Measurements from ENCODE around the gene NANOG.
"Not testable (repeated sequence)": the region's sequence is repeated elsewhere in the genome, so short reads cannot be mapped to it uniquely, and the experiment has no call there.

NANOG gene

DNA sequence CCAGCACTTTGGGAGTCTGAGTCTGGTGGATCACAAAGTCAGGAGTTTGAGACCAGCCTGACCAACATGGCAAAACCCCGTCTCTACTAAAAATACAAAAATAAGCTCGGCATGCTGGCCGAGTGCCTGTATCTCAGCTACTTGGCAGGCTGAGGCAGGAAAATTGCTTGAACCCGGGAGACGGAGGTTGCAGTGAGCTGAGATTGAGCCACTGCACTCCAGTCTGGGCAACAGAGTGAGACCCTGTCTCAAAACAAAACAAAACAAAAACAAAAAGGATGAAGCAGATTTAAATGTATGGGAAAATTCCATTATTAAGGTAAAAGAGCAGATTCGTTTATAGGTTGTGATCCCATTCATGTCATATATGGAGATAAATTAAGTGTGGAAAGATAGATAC lies 17.1 kb downstream of the NANOG start:
- DNase-seq (ENCODE audit: low read depth), result not testable (repeated sequence)

DNA sequence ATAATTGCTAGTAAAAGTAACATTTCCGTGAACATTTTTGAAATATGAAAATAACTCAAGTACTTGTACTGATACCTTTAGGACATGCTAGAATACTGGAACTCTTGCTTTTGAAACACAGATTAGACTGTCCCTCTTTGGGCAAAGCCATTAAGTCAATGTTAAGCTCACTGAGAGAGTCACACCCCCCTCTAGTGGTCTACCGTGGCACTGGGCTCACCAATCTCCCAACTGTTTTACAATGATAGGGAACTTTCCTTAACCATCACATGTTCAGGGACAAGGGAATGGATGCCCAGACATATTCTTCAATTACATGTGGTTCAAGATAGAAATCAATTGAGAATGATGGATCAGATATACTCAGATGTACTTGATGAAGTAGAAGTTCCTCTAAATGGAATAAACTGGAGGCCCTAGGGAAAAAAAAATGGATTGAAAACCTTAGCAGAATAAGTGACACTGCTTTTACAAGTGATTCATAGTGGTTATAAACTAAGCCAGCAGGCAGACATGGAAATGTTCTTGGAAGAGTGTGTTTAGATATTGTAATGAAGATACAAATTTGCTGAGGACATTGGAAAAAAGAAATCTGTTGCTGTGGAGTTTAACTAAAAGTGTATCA lies 17.8 kb downstream of the NANOG start:
- peak; percentile 51 for DNase-seq (ENCODE audit: low read depth)

DNA sequence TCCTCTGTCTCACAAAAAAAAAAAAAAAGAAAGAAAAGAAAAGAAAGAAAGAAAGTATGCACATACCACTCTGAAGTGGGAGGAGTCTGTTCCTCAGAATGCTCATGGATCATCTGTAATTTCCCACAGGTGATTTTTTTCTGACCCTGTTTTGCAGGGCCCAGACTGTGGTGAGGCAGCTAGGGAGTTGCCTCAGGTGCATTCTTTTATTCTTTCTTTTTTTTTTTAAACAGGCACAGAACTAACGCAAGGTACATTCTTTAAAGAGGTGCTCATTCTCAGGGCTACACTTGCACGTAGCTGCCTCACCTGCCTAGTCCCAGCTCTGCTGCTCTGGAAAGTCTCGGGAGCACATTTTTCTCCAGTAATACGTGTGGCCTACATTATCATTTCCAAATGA lies 36.6 kb downstream of the NANOG start:
- DNase-seq (ENCODE audit: low read depth), result not testable (repeated sequence)

DNA sequence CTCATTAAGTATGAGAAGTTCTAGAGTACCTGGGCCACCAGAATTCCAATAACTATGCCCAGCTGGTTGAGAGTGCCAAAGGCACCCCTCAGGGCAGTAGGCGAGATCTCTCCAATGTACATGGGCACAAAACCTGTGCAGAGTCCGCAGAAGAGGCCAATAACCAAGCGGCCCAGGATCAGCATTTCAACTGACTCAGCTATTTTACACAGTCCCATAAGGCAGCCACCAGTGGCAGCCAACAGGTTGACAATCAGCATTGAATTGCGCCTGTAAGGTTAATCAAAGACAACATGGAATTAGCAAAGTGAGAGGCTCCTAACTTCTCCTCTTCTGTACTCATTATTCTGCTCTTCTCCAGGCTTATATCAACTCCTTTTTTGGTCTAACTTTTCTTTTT lies 40.5 kb downstream of the NANOG start:
- DNase-seq (ENCODE audit: low read depth), result not testable (repeated sequence)

DNA sequence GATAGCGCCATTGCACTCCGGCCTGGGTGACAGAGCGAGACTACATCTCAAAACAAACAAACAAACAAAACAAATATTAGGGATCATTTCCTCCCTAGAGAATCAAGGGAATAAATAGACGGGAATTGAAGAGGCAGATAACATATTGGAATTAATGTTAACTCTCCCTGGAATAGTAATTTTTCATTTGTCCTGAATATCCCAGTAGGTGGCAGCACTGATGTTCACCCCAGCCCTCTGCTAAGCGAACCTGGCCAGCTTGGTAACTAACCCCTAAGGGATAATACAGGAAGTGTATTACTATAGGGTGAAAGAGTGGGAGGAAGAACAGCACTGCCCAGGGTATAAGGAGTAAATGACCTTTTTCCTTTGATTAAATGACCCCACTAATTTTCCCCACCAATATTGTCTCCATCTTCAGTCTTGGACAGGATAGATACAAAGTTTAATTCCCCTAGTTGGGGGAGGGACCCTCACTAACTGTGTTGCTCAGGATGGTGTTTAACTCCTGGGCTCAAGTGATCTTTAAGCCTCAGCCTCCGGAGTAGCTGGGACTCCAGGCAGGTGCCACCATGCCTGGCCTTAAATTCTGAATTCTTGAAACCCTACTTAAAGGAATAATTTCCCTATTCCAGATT lies 43.0 kb downstream of the NANOG start:
- peak; percentile 49 for DNase-seq (ENCODE audit: low read depth)

DNA sequence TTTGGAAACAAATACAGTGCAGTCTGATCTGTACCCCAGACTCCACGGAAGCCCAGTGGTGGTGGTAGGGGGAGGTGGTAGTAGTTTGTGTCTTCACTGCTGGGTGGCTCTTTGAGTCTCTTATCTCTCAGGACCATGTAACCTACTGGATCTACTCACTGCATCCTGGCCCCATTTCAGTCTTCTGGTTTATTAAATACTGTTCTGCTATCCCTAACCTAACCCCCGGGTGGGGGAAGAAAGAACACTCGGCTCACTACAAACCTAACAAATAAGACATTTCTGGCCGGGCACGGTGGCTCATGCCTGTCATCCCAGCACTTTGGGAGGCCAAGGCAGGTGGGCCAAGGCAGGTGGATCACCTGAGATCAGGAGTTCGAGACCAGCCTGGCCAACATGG lies 44.0 kb downstream of the NANOG start:
- not testable (repeated sequence) for DNase-seq (ENCODE audit: low read depth)

DNA sequence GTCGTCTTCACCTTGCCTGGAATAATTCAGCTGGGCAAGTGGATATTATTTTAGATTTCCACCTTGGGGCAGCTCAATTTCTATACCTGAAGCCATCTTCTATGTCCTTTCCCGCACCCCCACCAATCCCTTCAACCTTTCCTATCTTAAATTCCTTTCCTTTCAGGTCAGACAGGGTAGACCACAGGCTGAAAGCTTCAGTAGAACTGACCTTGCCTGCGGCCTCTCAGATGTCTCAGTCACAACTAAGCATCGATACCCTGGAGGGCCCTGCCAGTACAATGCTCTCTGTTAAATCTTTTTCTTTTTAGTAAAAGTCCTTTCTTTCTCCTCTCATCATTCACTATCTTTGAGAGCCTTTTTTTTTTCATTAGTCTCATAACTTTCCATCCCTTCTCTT lies 44.6 kb downstream of the NANOG start:
- peak; percentile 18 for DNase-seq (ENCODE audit: low read depth)

DNA sequence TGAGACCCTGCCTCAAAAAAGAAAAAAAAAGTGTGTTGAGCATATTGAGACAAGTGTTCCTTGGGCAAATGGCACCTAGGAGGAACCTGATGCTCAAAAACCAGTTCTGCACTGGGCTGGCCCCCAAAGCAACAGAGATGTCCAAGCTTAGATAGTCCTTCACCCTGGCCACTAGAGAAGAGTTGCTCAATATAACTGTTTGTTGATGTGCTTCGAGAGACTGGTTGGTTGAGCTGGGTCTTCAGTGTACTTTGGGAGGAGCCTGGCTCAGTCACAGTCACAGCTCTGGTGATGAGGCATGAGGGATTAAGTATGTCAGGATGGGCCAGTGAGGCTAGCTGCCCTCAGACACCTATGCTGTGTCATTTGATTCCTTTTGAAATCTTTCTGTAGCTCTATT lies 45.5 kb downstream of the NANOG start:
- peak; percentile 7 for DNase-seq (ENCODE audit: low read depth)

DNA sequence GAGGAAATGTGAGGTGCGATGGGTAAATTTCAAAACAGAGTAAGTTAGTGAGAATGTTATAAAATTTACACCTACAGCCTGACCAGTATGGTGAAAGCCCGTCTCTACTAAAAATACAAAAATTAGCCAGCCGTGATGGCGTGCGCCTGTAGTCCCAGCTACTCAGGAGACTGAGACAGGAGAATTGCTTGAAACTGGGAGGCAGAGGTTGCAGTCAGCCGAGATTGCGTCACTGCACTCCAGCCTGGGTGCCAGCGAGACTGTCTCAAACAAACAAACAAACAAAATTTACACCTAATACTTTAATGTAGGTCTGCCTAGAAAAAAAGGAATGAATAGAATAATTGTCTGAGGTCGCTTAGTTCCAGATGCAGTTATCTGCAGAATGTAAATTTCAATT lies 45.9 kb downstream of the NANOG start:
- no peak for DNase-seq (ENCODE audit: low read depth)

DNA sequence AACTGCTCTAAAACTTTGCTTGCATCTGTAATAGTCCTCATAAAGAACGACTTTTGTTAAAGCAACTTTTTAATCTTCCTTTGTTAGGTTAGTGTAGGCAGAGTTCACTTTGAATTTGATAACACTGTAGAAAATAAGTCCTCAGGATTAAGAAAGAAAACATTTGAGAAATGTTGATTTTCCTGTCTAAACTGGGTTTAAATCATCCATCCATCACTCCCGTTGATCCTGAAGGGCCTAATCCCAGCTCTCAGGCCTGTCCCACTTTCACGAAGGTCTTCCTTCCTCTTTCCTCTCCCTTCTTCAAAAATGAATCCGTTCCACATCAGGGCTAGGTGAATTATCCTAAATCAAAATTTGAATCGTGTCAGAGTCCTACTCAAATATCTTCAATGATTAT lies 46.6 kb downstream of the NANOG start:
- no peak for DNase-seq (ENCODE audit: low read depth)

DNA sequence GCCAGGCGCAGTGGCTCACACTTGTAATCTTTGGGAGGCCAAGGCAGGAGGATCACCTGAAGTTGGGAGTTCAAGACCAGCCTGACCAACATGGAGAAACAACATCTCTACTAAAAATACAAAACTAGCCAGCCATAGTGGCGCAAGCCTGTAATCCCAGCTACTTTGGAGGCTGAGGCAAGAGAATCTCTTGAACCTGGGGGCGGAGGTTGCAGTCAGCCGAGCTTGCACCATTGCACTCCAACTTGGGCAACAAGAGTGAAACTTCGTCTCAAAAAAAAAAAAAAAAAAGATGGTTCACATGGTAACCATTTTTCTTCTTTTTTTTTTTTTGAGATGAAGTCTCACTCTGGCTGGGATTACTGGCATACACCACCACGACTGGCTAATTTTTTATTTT lies 48.2 kb downstream of the NANOG start:
- no peak for DNase-seq (ENCODE audit: low read depth)

DNA sequence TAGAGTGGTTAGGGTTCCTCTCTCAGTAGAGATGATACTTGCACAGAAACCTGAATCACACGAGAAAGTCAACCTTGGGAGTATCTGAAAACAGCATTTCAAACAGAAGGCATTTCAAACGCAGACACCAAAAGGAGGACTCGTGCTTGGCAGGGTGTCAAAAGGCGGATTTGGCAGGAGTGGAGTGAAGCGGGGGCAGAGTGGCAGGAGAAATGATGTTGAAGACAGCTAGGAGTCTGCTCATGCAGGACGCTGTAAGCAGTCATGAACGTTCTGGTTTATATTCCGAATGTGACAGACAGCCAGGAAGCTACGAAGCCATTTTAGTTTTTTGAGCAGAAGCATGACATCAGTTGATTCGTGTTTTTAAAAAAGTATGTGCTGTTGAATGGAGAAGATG lies 50.0 kb downstream of the NANOG start:
- peak; percentile 45 for DNase-seq (ENCODE audit: low read depth)

DNA sequence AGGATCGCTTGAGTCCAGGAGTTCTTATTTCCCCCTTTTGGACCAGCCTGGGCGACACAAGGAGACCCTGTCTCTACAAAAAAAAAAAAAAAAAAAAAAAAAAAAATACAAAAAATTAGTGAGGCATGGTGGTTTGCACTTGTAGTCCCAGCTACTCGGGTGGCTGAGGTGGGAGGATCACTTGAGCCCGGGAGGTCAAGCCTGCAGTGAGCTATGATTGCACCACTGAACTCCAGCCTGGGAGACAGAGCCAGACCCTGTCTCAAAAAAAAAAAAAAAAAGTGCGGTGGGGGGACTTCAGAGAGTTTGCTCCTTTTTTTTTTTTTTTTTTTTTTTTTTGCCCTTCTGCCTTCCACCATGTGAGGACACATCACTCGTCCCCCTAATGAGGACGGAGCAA lies 50.6 kb downstream of the NANOG start:
- DNase-seq (ENCODE audit: low read depth), result not testable (repeated sequence)

DNA sequence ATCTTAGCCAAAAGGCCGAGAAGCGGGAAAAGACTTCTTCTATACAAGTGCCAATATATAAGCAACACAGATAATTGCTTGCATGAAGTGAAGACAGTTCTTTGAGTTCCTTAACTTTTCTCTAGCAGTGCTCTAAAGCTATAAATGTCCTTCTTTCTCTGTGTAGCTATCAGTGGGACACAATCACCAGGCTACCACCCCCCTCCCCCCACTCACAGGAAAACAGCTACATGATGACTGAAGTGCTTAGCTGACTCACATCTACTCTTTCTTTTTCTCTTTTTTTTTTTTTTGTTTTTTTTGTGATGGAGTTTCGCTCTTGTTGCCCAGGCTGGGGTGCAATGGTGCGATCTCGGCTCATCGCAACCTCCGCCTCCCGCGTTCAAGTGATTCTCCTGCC lies 53.2 kb downstream of the NANOG start:
- not testable (repeated sequence) for DNase-seq (ENCODE audit: low read depth)

DNA sequence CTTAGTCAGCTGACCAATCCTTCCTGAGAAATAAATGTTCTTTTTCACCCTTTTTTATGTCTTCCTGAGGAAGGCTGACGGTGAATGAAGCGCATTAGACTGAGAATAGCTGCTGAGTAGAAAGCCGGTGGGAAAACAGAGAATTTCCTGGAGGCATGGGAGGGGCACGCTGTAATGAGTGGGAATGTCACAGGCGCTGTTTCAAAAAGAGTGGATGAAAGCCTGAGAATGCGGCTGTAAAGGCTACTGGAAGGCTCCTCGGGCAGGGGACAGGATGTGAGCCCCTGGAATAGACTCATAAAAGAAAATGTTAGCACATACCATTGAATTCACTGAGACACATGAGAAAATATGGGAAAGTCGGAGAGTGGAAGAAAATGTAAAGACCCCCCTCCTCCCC lies 53.9 kb downstream of the NANOG start:
- DNase-seq (ENCODE audit: low read depth), result not testable (repeated sequence)

DNA sequence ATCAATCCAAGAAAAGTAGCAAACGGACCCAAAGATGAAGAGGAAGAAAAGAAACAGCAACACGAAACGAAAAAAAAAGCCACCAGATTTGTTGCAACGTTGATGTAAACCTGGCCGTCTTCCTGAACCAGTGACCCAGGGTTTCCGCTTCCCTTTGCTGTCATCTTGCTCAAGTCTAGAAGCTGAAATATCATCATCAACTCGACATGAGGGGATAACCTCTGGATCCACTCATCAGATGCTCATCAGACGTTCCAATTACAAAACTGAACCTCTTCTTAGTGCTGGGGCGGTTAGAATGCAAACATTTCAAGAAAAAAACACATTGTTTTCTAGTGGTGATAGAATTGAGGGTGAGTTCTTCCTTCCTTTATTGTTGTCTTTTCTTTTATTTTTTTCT lies 54.4 kb downstream of the NANOG start:
- DNase-seq (ENCODE audit: low read depth), result peak; percentile 12

DNA sequence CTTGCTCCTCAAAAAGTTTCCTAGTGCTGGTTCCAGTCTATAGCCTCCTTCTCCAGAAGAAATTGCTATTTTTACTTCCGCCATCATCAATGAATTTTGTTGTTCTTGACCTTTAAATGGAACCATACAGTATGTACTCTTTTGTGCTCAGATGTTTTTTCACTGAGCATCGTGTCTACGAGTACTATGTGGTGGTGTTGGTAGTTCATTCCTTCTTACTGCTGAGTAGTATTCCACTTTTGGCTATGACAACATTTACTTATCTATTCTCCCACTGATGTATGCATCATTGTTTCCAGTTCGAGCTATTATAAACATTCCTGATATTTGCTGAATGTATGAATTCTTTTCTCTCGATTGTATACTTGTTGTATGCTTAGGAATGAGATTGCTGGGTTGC lies 54.9 kb downstream of the NANOG start:
- no peak for DNase-seq (ENCODE audit: low read depth)

DNA sequence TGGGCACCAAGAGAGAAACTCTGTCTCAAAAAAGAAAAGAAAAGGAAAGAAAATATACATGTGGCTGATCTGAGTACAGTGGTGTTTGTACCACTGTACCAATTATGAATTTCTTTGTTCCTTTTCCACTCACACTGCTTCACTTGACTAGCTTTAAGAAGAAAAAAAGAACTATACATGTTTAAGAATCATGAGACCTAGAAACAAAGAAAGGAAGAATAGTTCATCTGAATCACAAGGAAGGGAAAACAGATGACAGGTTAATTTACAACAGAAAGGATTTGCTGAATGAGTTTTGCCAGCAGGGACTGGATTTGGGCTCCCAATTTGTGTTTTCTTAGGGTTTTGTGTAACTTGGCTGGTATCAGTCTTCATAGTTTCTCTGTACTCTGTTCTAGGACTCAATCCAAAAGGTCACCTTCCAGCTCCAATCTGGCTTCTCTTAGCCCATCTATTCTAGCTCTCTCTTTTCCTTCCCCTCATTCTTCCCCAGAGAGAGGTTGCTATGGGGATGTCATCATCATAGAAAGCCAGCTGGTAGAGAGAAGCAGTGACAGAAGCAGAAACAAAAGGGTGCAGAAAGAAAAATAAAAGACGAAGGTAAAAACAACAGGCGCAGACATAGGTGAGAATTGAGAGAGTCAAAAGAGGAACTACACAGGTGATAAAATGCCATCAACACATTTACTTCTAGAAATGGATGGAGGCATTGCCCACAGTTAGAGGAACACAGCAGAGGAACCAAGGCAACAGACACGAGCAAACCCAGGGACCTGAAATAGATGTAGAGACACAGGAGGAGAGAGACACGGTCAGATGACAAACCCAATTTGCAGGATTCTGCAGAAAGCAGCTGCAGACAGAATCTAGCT lies 58.3 kb downstream of the NANOG start:
- DNase-seq (ENCODE audit: low read depth), result not testable (repeated sequence)

DNA sequence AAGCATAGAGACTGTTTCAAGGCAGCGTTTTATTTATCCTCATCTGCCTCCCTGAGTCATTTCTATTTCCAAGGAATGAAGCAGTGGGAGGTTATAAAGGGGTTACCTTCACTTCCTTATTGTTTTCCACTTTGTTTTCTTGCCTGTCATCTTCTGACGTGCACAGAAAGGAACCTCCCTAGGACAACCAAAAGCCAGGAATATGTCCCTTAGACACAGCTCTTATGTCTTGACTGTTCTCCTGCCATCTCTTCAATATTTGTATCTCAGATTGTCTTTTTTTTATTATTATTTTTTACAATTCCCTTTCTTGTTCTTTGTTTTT lies 58.9 kb downstream of the NANOG start:
- not testable (repeated sequence) for DNase-seq (ENCODE audit: low read depth)

Measured in amniotic epithelial cell (primary cell).